ES-I3 (cell line): Measurements from ENCODE around the gene ULK2.
"Not testable (repeated sequence)": the region's sequence is repeated elsewhere in the genome, so short reads cannot be mapped to it uniquely, and the experiment has no call there.

Experiments used
- H3K36me3 ChIP-seq: 2 replicates; pipeline ENCODE4 v1.6.1; 2013; ENCODE audit warnings: mild to moderate bottlenecking, low read length, control low read depth, moderate library complexity; ENCODE audit not compliant: insufficient read depth
- H3K4me1 ChIP-seq: 2 replicates; pipeline ENCODE4 v1.6.1; 2013; ENCODE audit warnings: mild to moderate bottlenecking, control low read depth, low read length; ENCODE audit not compliant: insufficient read depth
- H3K9ac ChIP-seq: 2 replicates; pipeline ENCODE4 v1.6.1; 2013; ENCODE audit warnings: low read depth, mild to moderate bottlenecking, low read length, moderate library complexity
- H3K9me3 ChIP-seq: 2 replicates; pipeline ENCODE4 v1.6.1; 2013; ENCODE audit warnings: mild to moderate bottlenecking, low read length, moderate library complexity; ENCODE audit not compliant: control insufficient read depth, insufficient read depth

Gene ULK2

GRCh38 chr17:19883537-19884215 is 15.9 kb upstream of the ULK2 start:
- Histone ChIP-seq H3K4me1 (no peaks in the 10 kb centered on the region), H3K36me3 (no peaks in the 10 kb centered on the region), H3K9ac (no peak overlapping the region), H3K9me3 (no peaks in the 10 kb centered on the region)

GRCh38 chr17:19880393-19880792 is 12.7 kb upstream of the ULK2 start:
- no peak overlapping the region for H3K9ac ChIP-seq
- H3K4me1 ChIP-seq = no peaks in the 10 kb centered on the region
- H3K36me3 ChIP-seq = no peaks in the 10 kb centered on the region
- H3K9me3 ChIP-seq = no peaks in the 10 kb centered on the region

- Histone ChIP-seq H3K4me1 (no peaks in the 10 kb centered on the region), H3K9ac (no peak overlapping the region)
These were observed 9.7 kb upstream of the ULK2 start for GRCh38 chr17:19877364-19877945.

GRCh38 chr17:19876529-19877161 is 8.9 kb upstream of the ULK2 start:
- H3K36me3 ChIP-seq = no peaks in the 10 kb centered on the region
- no peaks in the 10 kb centered on the region for H3K4me1 ChIP-seq
- no peak overlapping the region for H3K9ac ChIP-seq
- no peaks in the 10 kb centered on the region for H3K9me3 ChIP-seq

More at GRCh38 chr17:19877364-19877945, 9.7 kb upstream of the ULK2 start:
- Histone ChIP-seq H3K36me3 (no peaks in the 10 kb centered on the region), H3K9me3 (no peaks in the 10 kb centered on the region)

- Histone ChIP-seq H3K9ac (no peak overlapping the region), H3K4me1 (no peaks in the 10 kb centered on the region), H3K9me3 (no peaks in the 10 kb centered on the region), H3K36me3 (no peaks in the 10 kb centered on the region)
These were observed 6.5 kb upstream of the ULK2 start for GRCh38 chr17:19874256-19874655.

- H3K9me3 ChIP-seq = no peaks in the 10 kb centered on the region
- no peaks in the 10 kb centered on the region for H3K36me3 ChIP-seq
- H3K9ac ChIP-seq = no peak overlapping the region
- H3K4me1 ChIP-seq = no peaks in the 10 kb centered on the region
These were observed 5.6 kb upstream of the ULK2 start for GRCh38 chr17:19873346-19873745.

- Histone ChIP-seq H3K9ac (peak overlapping the region; percentile 84), H3K9me3 (no peaks in the 10 kb centered on the region), H3K4me1 (no peaks in the 10 kb centered on the region), H3K36me3 (no peaks in the 10 kb centered on the region)
These were observed 301 bp upstream of the ULK2 start for GRCh38 chr17:19868079-19868395.

- H3K9me3 ChIP-seq = no peaks in the 10 kb centered on the region
- H3K36me3 ChIP-seq = no peaks in the 10 kb centered on the region
- H3K4me1 ChIP-seq = no peaks in the 10 kb centered on the region
- peak overlapping the region; percentile 84 for H3K9ac ChIP-seq
These were observed 732 bp downstream of the ULK2 start for GRCh38 chr17:19867079-19867328.

GRCh38 chr17:19865021-19865420 is 2.7 kb downstream of the ULK2 start:
- Histone ChIP-seq H3K9me3 (no peaks in the 10 kb centered on the region), H3K36me3 (no peaks in the 10 kb centered on the region), H3K4me1 (no peaks in the 10 kb centered on the region), H3K9ac (no peak overlapping the region)

GRCh38 chr17:19860647-19861177 is 7.0 kb downstream of the ULK2 start:
- not testable (repeated sequence) for H3K4me1 ChIP-seq, H3K9me3 ChIP-seq, H3K9ac ChIP-seq, H3K36me3 ChIP-seq

- Histone ChIP-seq H3K36me3 (no peaks in the 10 kb centered on the region), H3K9ac (no peak overlapping the region), H3K4me1 (no peaks in the 10 kb centered on the region), H3K9me3 (no peaks in the 10 kb centered on the region)
These were observed 10.1 kb downstream of the ULK2 start for GRCh38 chr17:19857640-19858039.

- no peaks in the 10 kb centered on the region; the same call in 1 of the 2 replicates for H3K36me3 ChIP-seq
- H3K9ac ChIP-seq = no peak overlapping the region
- no peaks in the 10 kb centered on the region; the same call in 1 of the 2 replicates for H3K9me3 ChIP-seq
- H3K4me1 ChIP-seq = no peaks in the 10 kb centered on the region
These were observed 33.8 kb downstream of the ULK2 start for GRCh38 chr17:19833914-19834313.

- Histone ChIP-seq H3K36me3 (no peaks in the 10 kb centered on the region), H3K9me3 (no peaks in the 10 kb centered on the region; the same call in 1 of the 2 replicates), H3K9ac (no peak overlapping the region), H3K4me1 (no peaks in the 10 kb centered on the region)
These were observed 37.7 kb downstream of the ULK2 start for GRCh38 chr17:19830061-19830460.

- Histone ChIP-seq H3K36me3 (no peaks in the 10 kb centered on the region; the same call in 1 of the 2 replicates), H3K4me1 (no peaks in the 10 kb centered on the region), H3K9ac (no peak overlapping the region), H3K9me3 (no peaks in the 10 kb centered on the region)
These were observed 55.3 kb downstream of the ULK2 start for GRCh38 chr17:19812407-19812806.

GRCh38 chr17:19805006-19805405 is 62.7 kb downstream of the ULK2 start:
- Histone ChIP-seq H3K9me3 (no peaks in the 10 kb centered on the region), H3K4me1 (no peaks in the 10 kb centered on the region), H3K9ac (no peak overlapping the region), H3K36me3 (no peaks in the 10 kb centered on the region; the same call in 1 of the 2 replicates)
